Heart left ventricle (tissue), 16 donors: Measurements from ENCODE around the gene MLST8. TPM values are rescaled to one million over a fixed set of nuclear protein-coding genes. Genes with fewer than 3 reads are reported as not detected.

ENCODE experiments used
- ATAC-seq, 4 donors: fragments of 200-7000 bp; cut with Tn5 transposase; one replicate each; pipeline ENCODE4 v1.9.1; 2020 to 2022; ENCODE audit warnings: moderate library complexity in 4 of 4, mild to moderate bottlenecking in 3 of 4, moderate number of reproducible peaks in 1 of 4
- DNase-seq, 5 donors: peaks; one replicate each; pipeline ENCODE4 v3.0.0-alpha.2; 2020
- H3K27ac ChIP-seq, 12 donors: fragments of 200-600 bp; sonication (generic) in 4 of 12; one replicate each; pipeline versions ENCODE4 v1.5.0 to v1.8.0; 2016 to 2022; ENCODE audit warnings: mild to moderate bottlenecking in 2 of 12
- H3K27me3 ChIP-seq, 9 donors: fragments of 200-600 bp; sonication (generic) in 2 of 9; one replicate each; pipeline versions ENCODE4 v1.5.1 to v1.8.0; 2016 to 2022; ENCODE audit warnings: mild to moderate bottlenecking in 3 of 9
- H3K36me3 ChIP-seq, 9 donors: fragments of 200-600 bp; sonication (generic) in 2 of 9; one replicate each; pipeline versions ENCODE4 v1.5.0 to v1.8.0; 2018 to 2022; ENCODE audit warnings: mild to moderate bottlenecking in 2 of 9
- H3K4me1 ChIP-seq, 12 donors: fragments of 200-600 bp; sonication (generic) in 4 of 12; one replicate each; pipeline versions ENCODE4 v1.5.0 to v1.8.0; 2016 to 2022; ENCODE audit warnings: mild to moderate bottlenecking in 3 of 12
- H3K4me3 ChIP-seq, 12 donors: fragments of 200-600 bp; sonication (generic) in 4 of 12; one replicate each; pipeline versions ENCODE4 v1.5.0 to v1.8.0; 2017 to 2022; ENCODE audit warnings: mild to moderate bottlenecking in 9 of 12, moderate library complexity in 4 of 12
- H3K9me3 ChIP-seq, 12 donors: fragments of 200-600 bp; sonication (generic) in 4 of 12; one replicate each; pipeline versions ENCODE4 v1.5.0 to v1.8.0; 2016 to 2022; ENCODE audit warnings: mild to moderate bottlenecking in 1 of 12
- POLR2A ChIP-seq, 2 donors: fragments of 450-650 bp; IDR thresholded peaks; one replicate each; pipeline ENCODE4 v1.6.1; 2017; ENCODE audit warnings: antibody characterized with exemption in 2 of 2, mild to moderate bottlenecking in 2 of 2, moderate library complexity in 2 of 2
- WGBS, 4 donors: extraction: QIAGEN DNeasy Blood & Tissue Kit in 2 of 4; methylation state at CpG; one replicate each; pipeline versions ENCODE4 v1.1.5 to v1.1.7; 2013 to 2018; 5-methylcytosine and 5-hydroxymethylcytosine counted together
- intact Hi-C, 10 donors: fragments of 100-400 bp; cut with DNase I; formaldehyde crosslinking; loops; one replicate each; pipeline versions ENCODE4 v1.11.1 to v1.14.2; 2022
- polyA plus RNA-seq, 2 donors: library from polyadenylated mRNA; stranded (reverse); fragments of 200-250 nt; gene quantifications; one replicate each; pipeline ENCODE4 v1.2.3, GENCODE V29; 2013
- total RNA-seq, 9 donors: library from RNA; depleted of rRNA in 2 of 9; stranded (reverse); fragments of >200 nt in 2 of 9; fragmentation: NEBNext Ultra II Directional in 3 of 9; extraction: Animal tissue kit (Norgen Biotek cat#: 25700) in 3 of 9; gene quantifications; one replicate each; pipeline versions ENCODE4 v1.1.0 to v1.2.4, GENCODE V29; 2016 to 2023
- TF ChIP-seq, protein P1 (sequence below), 12 donors: fragments of 200-600 bp; sonication (generic) in 4 of 12; IDR thresholded peaks; one replicate each; pipeline versions ENCODE4 v1.5.0 to v1.8.0; 2018 to 2022; ENCODE audit warnings: antibody characterized with exemption in 12 of 12, mild to moderate bottlenecking in 5 of 12
- donor health status: ischemic (EF 13 %, LVEDD 7.1; RV severe dilation, severe dysfunction).
- donor health status: healthy with polysubstance abuse.
- donor health status: DM: no; HTN: yes; CAD: no.
- donor health status: DM: no; HTN: no; CAD: no.
- donor health status: ischemic (EF 25% LVEDD 6.9; RV normal size, moderate dysfunction).
- donor health status: ischemic (EF 25% LVEDD 5.7; RV mildly dilated, moderate dysfunction).
- donor health status: healthy.
- donor health status: DM: yes; HTN: yes; CAD: no.
- donor health status: ischemic (EF 35%, LVEDD 5.7; RV mildly dilated, moderate dysfunction).
- donor health status: nonischemic (EF 11% LVEDD 7.7; RV severe dilation, severe dysfunction).
- donor health status: DM: yes; HTN: yes; CAD: no.
- donor health status: PGD.
- donor health status: ischemic (EF 29% LVEDD 5.4; RV normal size, mild dysfunction).
- donor health status: nonischemic (EF 23%, LVEDD 6.1; RV moderate dilation, normal function).

Gene MLST8
- total and polyA plus RNA-seq, 11 donors: 19.8 to 49.0 (median 23.5) TPM

DNA sequence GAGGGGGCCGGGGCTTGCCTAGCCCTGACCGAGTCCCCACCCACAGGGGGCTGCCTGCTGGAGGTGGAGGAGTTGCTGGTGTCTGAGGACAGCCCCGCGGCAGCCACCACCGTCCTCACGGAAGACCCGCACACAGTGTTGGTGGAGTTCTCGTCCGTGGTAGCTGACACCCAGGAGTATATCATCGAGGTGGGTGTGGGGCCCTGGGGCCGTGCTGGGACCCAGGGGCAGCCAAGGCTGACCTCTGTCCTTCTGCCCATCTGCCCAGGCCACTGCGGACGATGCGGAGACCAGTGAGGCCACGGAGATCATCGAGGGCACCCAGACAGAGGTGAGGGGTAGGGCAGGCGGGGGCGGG, 29.5 kb downstream of the MLST8 start:
- H3K27ac ChIP-seq: no peak overlapping the region
- H3K4me1 ChIP-seq: peaks cover 0 to 31% (median 23%) of the 10 kb centered on the region in 12 donors
- peaks cover 4 to 69% (median 59%) of the 10 kb centered on the region in 9 donors for H3K36me3 ChIP-seq
- TF ChIP-seq, protein P1, sequence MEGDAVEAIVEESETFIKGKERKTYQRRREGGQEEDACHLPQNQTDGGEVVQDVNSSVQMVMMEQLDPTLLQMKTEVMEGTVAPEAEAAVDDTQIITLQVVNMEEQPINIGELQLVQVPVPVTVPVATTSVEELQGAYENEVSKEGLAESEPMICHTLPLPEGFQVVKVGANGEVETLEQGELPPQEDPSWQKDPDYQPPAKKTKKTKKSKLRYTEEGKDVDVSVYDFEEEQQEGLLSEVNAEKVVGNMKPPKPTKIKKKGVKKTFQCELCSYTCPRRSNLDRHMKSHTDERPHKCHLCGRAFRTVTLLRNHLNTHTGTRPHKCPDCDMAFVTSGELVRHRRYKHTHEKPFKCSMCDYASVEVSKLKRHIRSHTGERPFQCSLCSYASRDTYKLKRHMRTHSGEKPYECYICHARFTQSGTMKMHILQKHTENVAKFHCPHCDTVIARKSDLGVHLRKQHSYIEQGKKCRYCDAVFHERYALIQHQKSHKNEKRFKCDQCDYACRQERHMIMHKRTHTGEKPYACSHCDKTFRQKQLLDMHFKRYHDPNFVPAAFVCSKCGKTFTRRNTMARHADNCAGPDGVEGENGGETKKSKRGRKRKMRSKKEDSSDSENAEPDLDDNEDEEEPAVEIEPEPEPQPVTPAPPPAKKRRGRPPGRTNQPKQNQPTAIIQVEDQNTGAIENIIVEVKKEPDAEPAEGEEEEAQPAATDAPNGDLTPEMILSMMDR (IDR thresholded peaks at IDR 0.05): no peak
- no peak for TF ChIP-seq POLR2A (IDR thresholded peaks at IDR 0.05)
- WGBS, 4 donors: 94 to 98% (median 96%) methylated on average over 7 to 18 of the region's 18 CpGs
- DNase-seq: no peak
- H3K9me3 ChIP-seq: no peaks in the 10 kb centered on the region
- H3K27me3 ChIP-seq: peaks cover 0 to 24% (median 6%) of the 10 kb centered on the region in 9 donors
- ATAC-seq: no peak
- intact Hi-C loops: no loop called here
- H3K4me3 ChIP-seq: no peak overlapping the region

DNA sequence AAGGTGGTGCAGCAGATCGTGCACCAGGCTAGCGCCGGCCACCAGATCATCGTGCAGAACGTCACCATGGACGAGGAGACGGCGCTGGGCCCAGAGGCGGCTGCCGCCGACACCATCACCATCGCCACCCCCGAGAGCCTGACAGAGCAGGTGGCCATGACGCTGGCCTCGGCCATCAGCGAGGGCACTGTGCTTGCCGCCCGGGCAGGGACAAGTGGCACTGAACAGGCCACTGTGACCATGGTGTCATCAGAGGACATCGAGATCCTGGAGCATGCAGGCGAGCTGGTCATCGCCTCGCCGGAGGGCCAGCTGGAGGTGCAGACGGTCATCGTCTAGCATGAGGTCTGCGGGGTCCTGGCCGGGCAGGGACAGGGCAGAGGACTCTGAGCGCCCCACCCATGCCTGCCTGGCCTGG, 30.0 kb downstream of the MLST8 start:
- intact Hi-C loops: no loop called here
- Histone ChIP-seq H3K9me3 (no peaks in the 10 kb centered on the region), H3K27me3 (peaks cover 0 to 24% (median 6%) of the 10 kb centered on the region in 9 donors), H3K4me1 (peaks cover 0 to 31% (median 23%) of the 10 kb centered on the region in 12 donors), H3K4me3 (no peak overlapping the region), H3K36me3 (peaks cover 3 to 66% (median 58%) of the 10 kb centered on the region in 9 donors), H3K27ac (no peak overlapping the region)
- no peak for ATAC-seq
- TF ChIP-seq, protein P1 (IDR thresholded peaks at IDR 0.05): no peak
- no peak for TF ChIP-seq POLR2A (IDR thresholded peaks at IDR 0.05)
- no peak for DNase-seq
- 90 to 95% (median 94%) methylated on average over 11 to 28 of the region's 28 CpGs for WGBS, 4 donors

DNA sequence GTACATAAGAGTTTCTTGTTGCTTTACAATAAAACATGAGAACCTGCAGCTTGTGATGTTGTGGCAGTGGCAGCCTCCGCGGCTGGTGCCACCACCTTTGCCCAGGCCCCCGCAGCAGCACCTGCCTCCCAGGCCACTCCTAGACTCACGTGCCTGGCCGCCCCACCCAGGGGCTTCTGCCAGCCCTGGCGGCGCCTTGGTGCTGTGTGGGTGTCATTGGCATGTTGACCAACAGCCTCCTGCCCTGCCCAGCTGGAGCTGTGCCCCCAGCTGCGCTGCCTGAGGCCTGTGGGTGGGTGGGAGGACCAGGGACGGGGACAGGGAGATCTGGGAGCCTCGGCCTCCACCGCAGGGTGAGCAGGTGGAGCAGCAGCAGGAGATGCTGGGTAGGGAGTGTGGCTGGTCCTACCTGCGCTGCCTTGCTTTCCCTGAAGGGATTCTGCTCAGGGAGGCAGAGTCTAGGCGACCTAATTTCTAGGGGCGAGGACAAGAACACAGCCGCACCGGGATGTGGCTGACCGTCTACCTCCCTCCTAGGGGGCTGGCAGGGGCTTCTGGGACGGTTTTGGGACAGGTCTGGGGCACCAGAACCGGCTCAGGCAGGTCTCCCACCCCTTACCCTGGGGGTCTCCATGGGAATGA, 30.6 kb downstream of the MLST8 start:
- intact Hi-C loops: no loop called here
- Histone ChIP-seq H3K27ac (no peak overlapping the region), H3K36me3 (peaks cover 3 to 64% (median 56%) of the 10 kb centered on the region in 9 donors), H3K9me3 (no peaks in the 10 kb centered on the region), H3K4me1 (peaks cover 0 to 31% (median 23%) of the 10 kb centered on the region in 12 donors), H3K27me3 (peaks cover 0 to 24% (median 6%) of the 10 kb centered on the region in 9 donors), H3K4me3 (peak overlapping the region in 3 of 12 donors; percentile 38 to 48 (median 44))
- 70 to 91% (median 80%) methylated on average over 14 to 19 of the region's 19 CpGs for WGBS, 4 donors
- no peak for TF ChIP-seq POLR2A (IDR thresholded peaks at IDR 0.05)
- TF ChIP-seq, protein P1 (IDR thresholded peaks at IDR 0.05): no peak
- ATAC-seq (no peak), DNase-seq (no peak)

DNA sequence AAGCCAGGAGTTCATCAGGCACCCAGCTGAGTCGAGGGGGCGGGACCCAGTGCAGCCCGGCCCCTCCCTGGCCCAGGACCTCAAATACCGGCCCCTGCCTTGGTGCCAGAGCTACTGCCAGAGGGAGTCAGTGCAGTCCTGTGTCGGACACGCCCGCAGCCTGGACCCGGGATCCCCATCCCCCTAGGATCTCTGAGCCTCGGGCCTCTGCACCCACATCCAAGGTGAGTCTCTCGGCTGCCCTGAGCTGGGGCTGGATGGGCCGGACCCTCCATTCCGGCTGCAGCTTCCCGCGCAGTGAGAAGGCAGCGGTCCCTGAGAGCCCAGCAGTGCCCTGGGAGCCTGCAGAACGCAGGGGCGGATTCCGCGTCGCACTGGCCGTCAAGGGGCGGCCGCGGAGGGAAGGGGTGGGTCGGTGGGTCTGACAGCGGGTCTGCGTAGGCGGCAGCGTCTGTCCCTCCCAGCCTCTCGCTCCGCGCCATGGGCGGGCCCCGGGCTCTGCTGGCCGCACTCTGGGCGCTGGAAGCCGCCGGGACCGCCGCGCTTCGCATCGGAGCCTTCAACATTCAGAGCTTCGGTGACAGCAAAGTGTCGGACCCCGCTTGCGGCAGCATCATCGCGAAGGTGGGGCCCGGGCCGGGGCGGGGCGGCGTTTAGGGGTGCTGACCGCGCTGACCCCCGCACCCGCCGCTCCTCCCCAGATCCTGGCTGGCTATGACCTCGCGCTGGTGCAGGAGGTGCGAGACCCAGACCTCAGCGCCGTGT, 31.3 kb downstream of the MLST8 start, which contains the start of gene DNASE1L2:
Gene DNASE1L2 (plus strand): TSS at position 108 of the 765 bp plus-strand sequence. CDS start 373 bp downstream, at position 481.
- H3K4me1 ChIP-seq: peaks cover 0 to 31% (median 23%) of the 10 kb centered on the region in 12 donors
- peaks cover 3 to 62% (median 52%) of the 10 kb centered on the region in 9 donors for H3K36me3 ChIP-seq
- TF ChIP-seq, protein P1 (IDR thresholded peaks at IDR 0.05): no peak
- no peak for TF ChIP-seq POLR2A (IDR thresholded peaks at IDR 0.05)
- ATAC-seq: peak in 3 of 4 donors; percentile 23 to 51 (median 36)
- intact Hi-C loops: no loop called here
- H3K4me3 ChIP-seq: peak within 1 kb of the TSS in 10 of 12 donors; percentile 19 to 48 (median 38)
- H3K9me3 ChIP-seq: no peaks in the 10 kb centered on the region
- no peak for DNase-seq
- H3K27ac ChIP-seq: no peak within 1 kb of the TSS
- 0 to 6% (median 4%) methylated on average over 18 to 64 of the region's 64 CpGs for WGBS, 4 donors
- peaks cover 0 to 24% (median 6%) of the 10 kb centered on the region in 9 donors for H3K27me3 ChIP-seq
